MM.1S (cell line): Measurements from ENCODE around the gene BOK.

ENCODE experiments used
- DNase-seq: peaks from one replicate; pipeline ENCODE4 v3.0.0-alpha.2; 2015
- H2AFZ ChIP-seq: fragments of 300-600 bp; sonication (generic); 2 replicates; pipeline ENCODE4 v1.6.0; 2016; ENCODE audit warnings: antibody characterized with exemption, low read length
- H3F3A ChIP-seq: fragments of 300-600 bp; sonication (generic); 2 replicates; pipeline ENCODE4 v1.6.1; 2016; ENCODE audit warnings: mild to moderate bottlenecking, antibody characterized with exemption, low read length, moderate library complexity, mixed read lengths; ENCODE audit not compliant: insufficient read depth
- H3K27ac ChIP-seq: fragments of 300-600 bp; sonication (generic); 2 replicates; pipeline ENCODE4 v1.5.1; 2016; ENCODE audit warnings: mild to moderate bottlenecking, low read length
- H3K27me3 ChIP-seq: fragments of 300-600 bp; sonication (generic); replicated peaks from 2 replicates; pipeline ENCODE4 v1.6.0; 2016; ENCODE audit warnings: low read length; ENCODE audit not compliant: insufficient read depth
- H3K36me3 ChIP-seq: fragments of 300-600 bp; sonication (generic); replicated peaks from 2 replicates; pipeline ENCODE4 v1.6.1; 2016; ENCODE audit warnings: mild to moderate bottlenecking, low read length, mixed read lengths; ENCODE audit not compliant: insufficient read depth
- H3K4me1 ChIP-seq: fragments of 300-600 bp; sonication (generic); 2 replicates; pipeline ENCODE4 v1.6.1; 2016; ENCODE audit warnings: low read length, mixed read lengths
- H3K4me2 ChIP-seq: fragments of 300-600 bp; sonication (generic); 2 replicates; pipeline ENCODE4 v1.6.0; 2016; ENCODE audit warnings: low read depth, low read length
- H3K4me3 ChIP-seq: fragments of 300-600 bp; sonication (generic); 2 replicates; pipeline ENCODE4 v1.5.1; 2016; ENCODE audit warnings: low read length, mixed read lengths
- H3K79me2 ChIP-seq: fragments of 300-600 bp; sonication (generic); 2 replicates; pipeline ENCODE4 v1.6.1; 2016; ENCODE audit warnings: mixed run types, low read length, mixed read lengths
- H3K9ac ChIP-seq: fragments of 300-600 bp; sonication (generic); 2 replicates; pipeline ENCODE4 v1.6.1; 2016; ENCODE audit warnings: low read length, mixed read lengths
- H3K9me2 ChIP-seq: fragments of 300-600 bp; sonication (generic); replicated peaks from 2 replicates; pipeline ENCODE4 v1.6.1; 2016; ENCODE audit warnings: mild to moderate bottlenecking, low read length, mixed read lengths; ENCODE audit not compliant: insufficient read depth
- H3K9me3 ChIP-seq: fragments of 300-600 bp; sonication (generic); replicated peaks from 2 replicates; pipeline ENCODE4 v1.6.1; 2016; ENCODE audit warnings: mild to moderate bottlenecking, low read length, mixed read lengths; ENCODE audit not compliant: insufficient read depth
- H4K20me1 ChIP-seq: fragments of 300-600 bp; sonication (generic); 2 replicates; pipeline ENCODE4 v1.6.1; 2016; ENCODE audit warnings: mild to moderate bottlenecking, low read length, moderate library complexity, mixed read lengths; ENCODE audit not compliant: insufficient read depth
- EZH2 ChIP-seq: fragments of 300-600 bp; sonication (generic); optimal IDR thresholded peaks from 2 replicates; pipeline ENCODE3; 2017; ENCODE audit warnings: low read depth, mild to moderate bottlenecking, antibody characterized with exemption, low read length, mixed read lengths
- EZH2phosphoT487 ChIP-seq: fragments of 300-600 bp; sonication (generic); IDR thresholded peaks from 2 replicates; pipeline ENCODE4 v1.6.1; 2018; ENCODE audit warnings: antibody characterized with exemption, low read length
- TF ChIP-seq, protein P1 (sequence below): fragments of 300-600 bp; sonication (generic); IDR thresholded peaks from 2 replicates; pipeline ENCODE4 v1.5.1; 2016; ENCODE audit warnings: antibody characterized with exemption, low read length, mixed read lengths

Gene BOK

DNA sequence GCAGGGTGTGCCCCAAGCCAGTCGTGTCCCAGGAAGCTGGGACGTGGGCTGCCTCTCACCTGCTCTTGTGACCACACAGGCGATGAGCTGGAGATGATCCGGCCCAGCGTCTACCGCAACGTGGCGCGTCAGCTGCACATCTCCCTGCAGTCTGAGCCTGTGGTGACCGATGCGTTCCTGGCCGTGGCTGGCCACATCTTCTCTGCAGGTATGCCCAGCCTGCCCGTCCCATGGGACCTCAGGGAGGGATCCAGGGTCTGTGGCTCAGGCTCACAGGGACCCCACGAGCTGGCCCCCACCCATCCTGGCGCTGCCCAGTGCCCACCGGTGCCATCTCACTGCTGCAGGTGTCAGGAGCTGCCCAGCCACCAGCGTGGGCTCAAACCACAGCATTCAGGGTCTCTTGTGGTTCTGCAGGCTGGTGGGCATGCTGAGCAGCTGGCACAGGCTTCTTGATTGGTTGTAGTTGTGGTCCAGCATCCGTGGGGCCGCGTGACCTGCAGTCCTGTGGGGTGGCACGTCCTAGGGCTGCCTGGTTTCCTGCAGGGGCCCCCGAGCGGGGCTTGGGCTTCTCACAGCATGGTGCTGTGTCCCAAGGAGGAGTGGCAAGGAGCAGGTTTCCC lies 3.8 kb downstream of the BOK start:
- H3K27ac ChIP-seq: no peak overlapping the region
- no peaks in the 10 kb centered on the region for H3K79me2 ChIP-seq
- no peaks in the 10 kb centered on the region for H3F3A ChIP-seq
- TF ChIP-seq EZH2phosphoT487 (no peak), EZH2 (no peak)
- TF ChIP-seq, protein P1, sequence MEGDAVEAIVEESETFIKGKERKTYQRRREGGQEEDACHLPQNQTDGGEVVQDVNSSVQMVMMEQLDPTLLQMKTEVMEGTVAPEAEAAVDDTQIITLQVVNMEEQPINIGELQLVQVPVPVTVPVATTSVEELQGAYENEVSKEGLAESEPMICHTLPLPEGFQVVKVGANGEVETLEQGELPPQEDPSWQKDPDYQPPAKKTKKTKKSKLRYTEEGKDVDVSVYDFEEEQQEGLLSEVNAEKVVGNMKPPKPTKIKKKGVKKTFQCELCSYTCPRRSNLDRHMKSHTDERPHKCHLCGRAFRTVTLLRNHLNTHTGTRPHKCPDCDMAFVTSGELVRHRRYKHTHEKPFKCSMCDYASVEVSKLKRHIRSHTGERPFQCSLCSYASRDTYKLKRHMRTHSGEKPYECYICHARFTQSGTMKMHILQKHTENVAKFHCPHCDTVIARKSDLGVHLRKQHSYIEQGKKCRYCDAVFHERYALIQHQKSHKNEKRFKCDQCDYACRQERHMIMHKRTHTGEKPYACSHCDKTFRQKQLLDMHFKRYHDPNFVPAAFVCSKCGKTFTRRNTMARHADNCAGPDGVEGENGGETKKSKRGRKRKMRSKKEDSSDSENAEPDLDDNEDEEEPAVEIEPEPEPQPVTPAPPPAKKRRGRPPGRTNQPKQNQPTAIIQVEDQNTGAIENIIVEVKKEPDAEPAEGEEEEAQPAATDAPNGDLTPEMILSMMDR: no peak
- no peak for DNase-seq
- H3K9me3 ChIP-seq: no peaks in the 10 kb centered on the region
- H3K36me3 ChIP-seq: no peaks in the 10 kb centered on the region
- H4K20me1 ChIP-seq: no peaks in the 10 kb centered on the region
- H3K4me3 ChIP-seq: no peak overlapping the region
- no peaks in the 10 kb centered on the region for H3K9me2 ChIP-seq
- H3K4me2 ChIP-seq: no peak overlapping the region
- no peaks in the 10 kb centered on the region for H3K4me1 ChIP-seq
- H2AFZ ChIP-seq: no peak overlapping the region
- H3K9ac ChIP-seq: no peak overlapping the region
- peaks cover 40% of the 10 kb centered on the region for H3K27me3 ChIP-seq

DNA sequence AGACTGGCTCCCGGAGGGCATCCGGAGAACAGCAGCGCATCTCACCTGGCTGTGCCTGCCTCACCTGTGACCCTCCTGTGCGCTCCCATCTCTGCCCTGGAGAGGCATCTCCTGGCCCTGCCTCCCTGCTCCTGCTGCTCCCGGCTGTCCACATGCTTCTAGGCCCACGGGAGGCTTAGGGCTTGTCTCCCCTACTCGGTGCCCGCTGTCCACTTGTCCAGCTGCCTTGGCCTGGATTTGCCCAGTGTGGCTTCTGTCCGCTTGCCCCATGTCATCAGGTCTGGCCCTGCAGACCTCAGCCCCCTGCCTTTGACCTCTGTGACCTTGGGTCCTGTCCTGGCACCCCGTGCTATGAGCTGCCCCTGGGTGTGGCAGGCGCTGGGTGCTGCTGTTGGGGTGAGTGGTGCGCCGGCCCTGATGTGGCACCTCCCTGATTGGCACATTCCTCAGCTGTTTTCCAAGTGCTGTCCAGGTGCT lies 4.5 kb downstream of the BOK start:
- TF ChIP-seq EZH2phosphoT487 (no peak), EZH2 (no peak)
- TF ChIP-seq, protein P1: no peak
- no peak overlapping the region for H3K4me2 ChIP-seq
- H3K9me2 ChIP-seq: no peaks in the 10 kb centered on the region
- peaks cover 33% of the 10 kb centered on the region for H3K27me3 ChIP-seq
- H3K9ac ChIP-seq: no peak overlapping the region
- H2AFZ ChIP-seq: no peak overlapping the region
- no peaks in the 10 kb centered on the region for H3K4me1 ChIP-seq
- H3K79me2 ChIP-seq: no peaks in the 10 kb centered on the region
- H4K20me1 ChIP-seq: no peaks in the 10 kb centered on the region
- H3K9me3 ChIP-seq: no peaks in the 10 kb centered on the region
- DNase-seq: no peak
- no peak overlapping the region for H3K4me3 ChIP-seq
- H3K36me3 ChIP-seq: no peaks in the 10 kb centered on the region
- H3F3A ChIP-seq: no peaks in the 10 kb centered on the region
- no peak overlapping the region for H3K27ac ChIP-seq

DNA sequence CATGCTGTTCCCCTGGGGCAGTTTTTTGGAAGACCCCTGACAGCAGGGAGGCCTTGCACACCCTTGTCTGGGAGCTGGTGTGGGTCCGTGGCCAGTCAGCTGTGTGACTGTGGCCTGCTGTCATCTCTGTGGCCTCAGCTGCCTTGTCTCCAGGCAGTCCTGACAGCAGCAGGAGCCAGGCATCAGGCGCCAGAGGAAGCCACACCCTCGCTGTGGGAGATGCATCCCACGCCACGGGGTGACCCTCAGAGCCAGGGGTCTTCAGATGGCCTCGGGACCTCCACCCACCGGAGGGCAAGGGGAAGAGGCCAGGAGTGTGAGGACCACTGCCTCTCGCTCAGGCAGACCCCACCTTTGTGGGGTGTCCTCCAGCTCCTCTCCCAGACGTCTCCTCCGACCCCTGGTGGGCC lies 5.0 kb downstream of the BOK start:
- H3K79me2 ChIP-seq: no peaks in the 10 kb centered on the region
- H3K27me3 ChIP-seq: peaks cover 28% of the 10 kb centered on the region
- TF ChIP-seq, protein P1: no peak
- TF ChIP-seq EZH2: no peak
- no peak for TF ChIP-seq EZH2phosphoT487
- H3K4me1 ChIP-seq: no peaks in the 10 kb centered on the region
- no peak overlapping the region for H3K27ac ChIP-seq
- H3K9me3 ChIP-seq: no peaks in the 10 kb centered on the region
- no peak for DNase-seq
- H3F3A ChIP-seq: no peaks in the 10 kb centered on the region
- H3K4me2 ChIP-seq: no peak overlapping the region
- no peaks in the 10 kb centered on the region for H4K20me1 ChIP-seq
- no peak overlapping the region for H3K4me3 ChIP-seq
- no peaks in the 10 kb centered on the region for H3K9me2 ChIP-seq
- no peak overlapping the region for H2AFZ ChIP-seq
- H3K9ac ChIP-seq: no peak overlapping the region
- no peaks in the 10 kb centered on the region for H3K36me3 ChIP-seq
